ENCODE data around the gene PPP1R13B. TPM values are rescaled to one million over a fixed set of nuclear protein-coding genes. Genes with fewer than 3 reads are reported as not detected.
A peak's percentile ranks its signal among the peaks of the same experiment; 100 is the strongest.

The PPP1R13B gene
- total and polyA plus RNA-seq, 7 donors = 4.7 to 17.9 (median 13.3) TPM

DNA sequence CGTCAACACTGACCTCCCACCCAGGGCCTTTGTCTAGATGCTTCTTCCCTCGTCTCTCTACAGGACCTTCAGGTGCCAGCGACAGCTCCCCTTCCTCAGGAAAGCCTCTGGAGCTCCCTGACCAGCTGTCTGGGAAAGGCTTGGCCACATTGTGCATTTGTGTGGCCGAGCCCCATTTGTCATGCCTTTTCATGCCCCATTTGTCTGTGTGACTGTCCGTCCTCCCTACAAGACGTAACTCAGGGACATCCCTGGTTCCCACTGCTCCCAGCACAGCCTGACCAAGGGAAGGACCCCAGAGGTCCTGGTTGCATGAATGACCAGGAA is 107.9 kb downstream of the PPP1R13B start:
- Histone ChIP-seq H3K4me3 (no peak overlapping the region), H3K4me1 (no peaks in the 10 kb centered on the region), H3K27ac (no peak overlapping the region), H3K36me3 (ENCODE audit: insufficient read depth in 1 of 2, low read depth in 1 of 2) (peaks cover 0 to 73% of the 10 kb centered on the region in 2 donors), H3K9me3 (no peaks in the 10 kb centered on the region), H3K27me3 (ENCODE audit: insufficient read depth in 3 of 3, low read length in 2 of 3) (no peaks in the 10 kb centered on the region)
- DNase-seq (peak in 1 of 2 donors; percentile 47), ATAC-seq (no peak)
- TF ChIP-seq CTCF (IDR thresholded peaks at IDR 0.05) = no peak
- intact Hi-C loops (cut with DNase I) = no loop called here
- 68 to 79% (median 72%) methylated on average over 6 of the region's 6 CpGs for WGBS, 3 donors

DNA sequence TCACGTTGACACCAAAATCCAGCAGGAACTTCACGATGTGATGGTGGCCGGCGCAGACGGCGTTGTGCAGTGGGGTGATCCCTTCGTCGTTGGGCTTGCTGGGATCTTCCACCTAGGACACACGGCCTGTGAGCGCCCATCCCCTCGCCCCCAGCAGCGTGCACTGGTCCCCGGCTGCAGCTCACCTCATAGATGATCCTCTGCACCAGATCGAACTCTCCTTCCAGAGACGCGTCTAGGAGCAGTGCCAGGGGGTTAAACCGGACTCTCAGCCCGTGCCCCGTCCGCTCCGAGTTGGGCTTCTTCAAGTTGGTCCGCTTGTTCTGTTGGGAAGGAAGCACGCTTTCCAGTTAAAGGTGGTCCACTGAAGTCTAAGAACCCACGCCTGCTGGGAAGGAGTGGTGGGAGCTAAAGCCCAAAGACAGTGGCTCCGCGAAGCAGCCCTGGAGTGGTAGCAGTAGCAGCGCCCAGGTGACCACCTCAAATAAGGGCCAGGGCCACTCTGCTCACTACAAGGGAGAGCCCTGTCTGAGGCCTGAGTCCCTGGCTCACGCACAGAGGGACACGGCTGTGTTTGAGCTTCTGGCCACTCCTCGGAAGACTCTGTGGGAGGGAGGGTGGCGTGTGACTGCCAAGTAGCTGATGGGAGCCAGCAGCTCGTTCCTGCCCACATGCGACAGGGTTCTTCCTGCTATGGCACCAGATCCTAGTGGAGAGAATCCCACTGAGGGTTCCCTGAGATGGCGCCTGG is 108.5 kb downstream of the PPP1R13B start:
- Histone ChIP-seq H3K4me1 (no peaks in the 10 kb centered on the region), H3K9me3 (no peaks in the 10 kb centered on the region), H3K4me3 (no peak overlapping the region), H3K27me3 (ENCODE audit: insufficient read depth in 3 of 3, low read length in 2 of 3) (no peaks in the 10 kb centered on the region), H3K27ac (no peak overlapping the region), H3K36me3 (ENCODE audit: insufficient read depth in 1 of 2, low read depth in 1 of 2) (peaks cover 0 to 78% of the 10 kb centered on the region in 2 donors)
- ATAC-seq (peak in 2 of 4 donors; percentile 23 to 40), DNase-seq (peak in 1 of 2 donors; percentile 25)
- TF ChIP-seq CTCF (IDR thresholded peaks at IDR 0.05) = no peak
- intact Hi-C loops (cut with DNase I) = no loop called here
- WGBS, 3 donors = 66 to 83% (median 68%) methylated on average over 34 of the region's 34 CpGs

GRCh38 chr14:103738166-103738565 is 109.2 kb downstream of the PPP1R13B start:
- TF ChIP-seq CTCF (IDR thresholded peaks at IDR 0.05) = no peak
- ATAC-seq = no peak
- intact Hi-C loops (cut with DNase I) = no loop called here
- 77 to 88% (median 80%) methylated on average over 10 of the region's 10 CpGs for WGBS, 3 donors
- Histone ChIP-seq H3K9me3 (no peaks in the 10 kb centered on the region), H3K4me3 (no peak overlapping the region), H3K27me3 (ENCODE audit: insufficient read depth in 3 of 3, low read length in 2 of 3) (no peaks in the 10 kb centered on the region), H3K36me3 (ENCODE audit: insufficient read depth in 1 of 2, low read depth in 1 of 2) (peaks cover 0 to 82% of the 10 kb centered on the region in 2 donors), H3K27ac (no peak overlapping the region), H3K4me1 (no peaks in the 10 kb centered on the region)
- DNase-seq = peak in 1 of 2 donors; percentile 26

DNA sequence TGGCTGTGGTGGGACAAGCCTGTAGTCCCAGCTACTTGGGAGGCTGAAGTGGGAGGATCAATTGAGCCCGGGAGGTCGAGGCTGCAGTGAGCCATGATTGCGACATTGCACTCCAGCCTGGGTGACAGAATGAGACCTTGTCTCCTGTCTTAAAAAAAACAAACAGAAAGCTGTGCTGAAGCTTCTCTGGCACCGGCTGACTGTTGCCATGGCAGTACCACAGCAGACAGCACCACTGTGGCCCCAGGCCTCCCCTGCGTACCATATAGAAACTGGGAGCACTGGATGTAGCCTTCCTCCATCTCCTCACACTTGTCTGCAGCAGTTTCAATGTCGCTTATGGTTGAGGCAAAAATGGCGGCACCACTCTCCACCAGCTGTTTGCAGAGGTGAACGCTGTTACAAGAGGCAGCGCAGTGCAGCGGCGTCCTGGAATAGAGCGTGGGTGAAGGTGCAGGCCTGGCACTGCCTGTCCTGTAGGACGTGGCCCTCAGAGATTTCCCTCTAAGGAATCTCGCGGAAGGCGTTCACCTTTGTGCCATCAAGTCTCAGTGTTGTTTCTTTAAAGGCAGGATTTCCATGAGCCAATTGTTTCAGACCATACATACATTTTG is 109.8 kb downstream of the PPP1R13B start:
- no peak overlapping the region for H3K27ac ChIP-seq
- whole genome bisulfite sequencing, 3 donors = 88 to 93% (median 91%) methylated on average over 16 of the region's 16 CpGs
- peak in 1 of 2 donors; percentile 55 for DNase-seq

More for the DNA sequence above, 109.8 kb downstream of the PPP1R13B start:
- H3K4me1 ChIP-seq = no peaks in the 10 kb centered on the region
- no peaks in the 10 kb centered on the region for H3K27me3 ChIP-seq (ENCODE audit: insufficient read depth in 3 of 3, low read length in 2 of 3)
- no peaks in the 10 kb centered on the region for H3K9me3 ChIP-seq
- no peak for ATAC-seq
- intact Hi-C loops (cut with DNase I) = no loop called here
- TF ChIP-seq CTCF (IDR thresholded peaks at IDR 0.05) = no peak
- H3K36me3 ChIP-seq (ENCODE audit: insufficient read depth in 1 of 2, low read depth in 1 of 2) = peaks cover 0 to 84% of the 10 kb centered on the region in 2 donors
- H3K4me3 ChIP-seq = no peak overlapping the region
